ENCODE measurements around the gene VPS72.
"Not testable (repeated sequence)": the region's sequence is repeated elsewhere in the genome, so short reads cannot be mapped to it uniquely, and the experiment has no call there.

VPS72 gene

DNA sequence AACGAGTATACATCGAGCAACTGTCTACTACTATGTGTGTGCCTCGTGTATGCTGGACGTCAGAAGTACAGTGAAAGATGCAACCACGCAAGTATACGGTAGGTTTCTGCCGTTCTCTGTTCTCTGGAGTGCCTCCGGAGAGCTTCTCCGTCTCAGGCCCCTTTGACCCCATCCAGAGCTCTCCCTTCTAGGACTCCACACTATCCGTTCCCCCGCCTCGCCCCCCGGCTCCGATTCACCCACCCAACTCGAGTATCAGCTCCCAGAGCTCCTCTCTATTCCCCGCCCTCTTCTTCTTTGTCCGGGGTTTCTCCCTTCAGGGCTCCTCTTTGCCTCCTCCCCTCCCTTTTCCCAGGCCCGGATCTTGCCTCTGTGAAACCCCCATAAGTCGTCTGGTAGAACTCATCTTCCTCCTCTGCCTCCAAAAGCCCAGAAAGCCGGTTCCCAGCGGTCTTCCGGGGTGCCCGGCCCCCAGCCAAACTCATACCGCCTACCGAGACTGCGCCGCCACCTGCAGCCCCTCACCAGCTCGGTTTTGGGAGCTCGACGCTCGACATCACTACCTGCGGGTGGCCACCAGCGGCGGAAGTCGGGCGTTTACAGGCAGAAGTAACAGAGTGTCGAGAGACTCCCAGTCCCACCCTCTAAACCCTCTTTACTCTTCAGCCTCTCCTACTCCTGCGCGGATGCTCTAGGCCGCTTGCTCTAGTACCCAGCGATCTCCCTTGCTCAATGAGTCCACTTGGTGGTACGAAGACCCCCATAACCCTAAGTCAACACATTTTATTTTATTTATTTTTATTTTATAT is at the start of gene VPS72:
VPS72 (minus strand) TSS at position 561 of the 809 bp plus-strand sequence; CDS start at position 485, 76 bp downstream.
- DNase-seq = peak; percentile 91

- no peak for DNase-seq
Observed at GRCh38 chr1:151238467-151238739, 48.4 kb upstream of the VPS72 start.

- no peak for DNase-seq
Observed at GRCh38 chr1:151237678-151238466, 47.9 kb upstream of the VPS72 start.

DNA sequence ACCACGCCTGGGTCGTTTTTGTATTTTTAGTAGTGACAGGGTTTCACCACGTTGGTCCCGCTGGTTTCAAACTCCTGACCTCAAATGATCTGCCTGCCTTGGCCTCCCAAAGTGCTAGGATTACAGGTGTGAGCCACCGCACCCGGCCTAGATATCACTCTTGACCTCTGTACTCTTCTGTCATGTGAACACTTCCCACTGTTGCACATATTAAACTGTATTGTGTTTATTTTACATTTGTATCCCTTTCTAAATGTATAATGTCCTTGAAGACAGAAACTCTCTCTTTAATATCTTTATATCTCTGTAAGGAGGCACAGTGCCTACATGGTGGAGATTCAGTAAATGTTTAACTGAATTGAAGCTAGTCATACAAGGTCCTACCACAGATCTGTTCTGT is 45.2 kb upstream of the VPS72 start:
- no peak for DNase-seq

DNA sequence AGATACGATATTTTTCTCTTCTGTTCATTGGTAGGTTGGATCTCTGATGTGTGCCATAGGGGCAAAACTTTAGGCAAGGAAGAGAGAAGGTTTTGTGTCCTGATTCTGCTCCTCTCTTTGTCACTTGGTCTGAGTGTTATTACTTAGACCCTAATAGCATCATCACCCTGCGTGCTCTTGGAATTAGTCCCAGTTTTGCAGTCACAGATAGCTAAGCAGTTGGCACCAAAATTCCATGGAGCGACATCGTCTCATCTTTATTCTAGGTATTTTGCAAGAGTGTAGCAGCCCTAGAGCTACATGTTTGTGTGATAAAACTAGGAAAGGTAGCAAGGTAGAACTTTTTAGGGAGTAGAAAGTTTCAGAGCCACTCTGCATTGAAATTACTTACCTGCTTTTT is 32.1 kb upstream of the VPS72 start:
- DNase-seq = no peak

DNA sequence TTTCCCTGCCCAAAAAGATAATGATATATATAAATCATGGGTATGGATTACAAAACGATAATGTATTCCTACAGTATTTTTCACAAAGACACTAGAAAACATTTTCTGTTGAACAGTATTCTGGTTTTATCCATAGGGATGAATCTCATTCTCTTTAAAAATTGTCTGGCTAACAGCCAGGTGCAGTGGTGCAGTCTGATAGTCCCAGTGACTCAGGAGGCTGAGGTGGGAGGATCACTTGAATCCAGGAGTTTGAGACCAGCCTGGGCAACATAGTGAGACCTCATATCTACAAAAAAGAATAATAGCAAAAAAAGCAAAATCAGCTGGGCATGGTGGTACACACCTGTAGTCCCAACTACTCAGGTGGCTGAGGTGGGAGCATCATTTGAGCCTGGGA is 31.6 kb upstream of the VPS72 start:
- no peak for DNase-seq

GRCh38 chr1:151213560-151213959 is 23.6 kb upstream of the VPS72 start:
- no peak for DNase-seq

- DNase-seq = no peak
Observed at GRCh38 chr1:151211972-151212705, 22.1 kb upstream of the VPS72 start.

DNA sequence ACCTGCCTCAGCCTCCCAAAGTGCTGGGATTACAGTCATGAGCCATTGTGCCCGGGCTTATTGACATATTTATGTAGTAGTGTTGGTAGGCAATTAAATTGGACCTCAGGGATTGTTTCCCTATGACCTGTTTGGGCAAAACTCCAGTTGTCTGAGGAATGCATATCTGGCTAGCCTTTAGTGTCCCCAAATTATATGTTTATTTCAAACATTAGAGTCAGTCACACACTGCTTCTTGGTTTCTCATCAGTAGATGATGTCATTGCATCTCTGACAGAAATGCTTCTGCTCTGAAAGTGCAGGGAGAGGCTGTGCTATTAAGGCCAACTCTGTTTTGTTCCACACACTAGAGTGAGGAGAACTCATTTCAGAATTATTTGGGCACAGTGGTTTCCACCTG is 20.8 kb upstream of the VPS72 start:
- no peak for DNase-seq

- not testable (repeated sequence) for DNase-seq
Observed at GRCh38 chr1:151205381-151205965, 15.5 kb upstream of the VPS72 start.

DNA sequence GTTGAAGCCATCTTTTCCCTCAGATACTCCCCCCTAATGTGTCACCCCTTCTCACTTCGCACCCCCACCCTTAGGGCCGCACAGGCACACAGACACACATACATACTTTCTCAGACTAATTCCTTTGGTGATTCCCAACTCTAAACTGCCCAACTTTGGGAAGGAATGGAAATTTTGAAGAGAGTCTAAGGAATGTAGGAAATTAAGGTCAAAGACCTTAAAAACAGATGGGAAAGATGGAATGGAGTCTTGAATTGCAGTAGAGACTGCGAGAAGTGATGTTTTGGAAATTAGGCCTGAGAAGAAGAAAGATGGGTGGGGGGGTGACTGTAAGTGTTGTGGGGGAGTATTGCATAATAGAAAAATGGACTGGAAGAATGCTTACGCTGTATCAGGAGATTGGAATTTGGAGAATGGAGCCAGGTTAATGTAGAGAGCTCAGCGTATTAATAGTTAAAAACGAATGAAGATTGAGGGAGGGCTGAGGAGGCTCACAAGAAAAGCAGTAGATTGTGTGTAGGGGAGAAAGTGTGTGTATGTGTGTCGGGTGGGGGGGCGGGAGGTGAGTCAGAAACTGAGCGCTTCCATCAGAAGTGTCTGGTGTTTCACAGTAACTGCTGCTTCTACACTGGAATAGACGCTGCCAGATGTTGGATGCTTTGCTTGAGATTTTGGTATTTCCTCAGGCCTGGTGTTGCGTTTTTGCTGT is 10.0 kb upstream of the VPS72 start:
- DNase-seq = no peak

GRCh38 chr1:151198254-151199127 is 8.5 kb upstream of the VPS72 start, which contains the start of gene PIP5K1A:
PIP5K1A (plus strand) TSS chr1:151198552; CDS start chr1:151198997, 445 bp downstream.
- DNase-seq = peak; percentile 99

DNA sequence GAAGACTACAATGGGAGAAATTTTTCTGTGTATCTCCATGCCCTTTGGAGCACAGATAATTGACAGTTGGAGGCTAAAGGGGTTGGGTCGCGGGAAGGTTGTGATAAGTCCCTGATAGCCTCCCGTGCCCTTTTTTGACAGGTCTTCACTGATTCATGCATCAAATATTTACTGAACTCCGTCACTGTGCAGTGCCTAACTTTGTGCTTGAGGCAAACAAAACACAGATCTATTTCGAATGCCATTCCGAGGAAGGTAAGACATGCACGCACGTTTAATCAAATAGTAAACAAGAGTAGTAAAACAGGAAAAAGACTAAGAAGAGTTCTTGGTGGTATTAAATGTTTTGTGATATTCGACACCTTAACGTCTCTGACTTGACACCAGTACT is 7.9 kb upstream of the VPS72 start:
- DNase-seq = no peak

DNA sequence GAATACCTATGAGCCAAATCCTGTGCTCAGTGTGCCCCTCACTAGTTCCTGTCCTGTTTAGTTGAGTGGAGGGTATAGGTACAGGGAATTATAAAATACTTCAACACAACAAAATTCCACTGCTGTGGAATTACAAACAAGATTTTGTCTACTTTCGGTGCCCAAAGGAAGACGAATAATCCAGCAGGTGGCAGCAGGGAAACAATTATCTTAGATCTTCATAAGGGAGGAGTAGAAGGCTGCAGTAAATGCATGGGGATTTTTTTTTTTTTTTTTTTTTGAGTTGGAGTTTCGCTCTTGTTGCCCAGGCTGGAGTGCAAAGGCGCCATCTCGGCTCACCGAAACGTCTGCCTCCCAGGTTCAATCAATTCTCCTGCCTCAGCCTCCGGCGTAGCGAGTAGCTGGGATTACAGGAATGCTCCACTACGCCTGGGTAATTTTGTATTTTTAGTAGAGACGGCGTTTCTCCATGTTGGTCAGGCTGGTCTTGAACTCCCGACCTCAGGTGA is 6.3 kb upstream of the VPS72 start:
- DNase-seq = peak; percentile 56

- DNase-seq = not testable (repeated sequence)
Observed at GRCh38 chr1:151194894-151195594, 5.0 kb upstream of the VPS72 start.

- DNase-seq = no peak
Observed at GRCh38 chr1:151193856-151194255, 3.9 kb upstream of the VPS72 start.

DNA sequence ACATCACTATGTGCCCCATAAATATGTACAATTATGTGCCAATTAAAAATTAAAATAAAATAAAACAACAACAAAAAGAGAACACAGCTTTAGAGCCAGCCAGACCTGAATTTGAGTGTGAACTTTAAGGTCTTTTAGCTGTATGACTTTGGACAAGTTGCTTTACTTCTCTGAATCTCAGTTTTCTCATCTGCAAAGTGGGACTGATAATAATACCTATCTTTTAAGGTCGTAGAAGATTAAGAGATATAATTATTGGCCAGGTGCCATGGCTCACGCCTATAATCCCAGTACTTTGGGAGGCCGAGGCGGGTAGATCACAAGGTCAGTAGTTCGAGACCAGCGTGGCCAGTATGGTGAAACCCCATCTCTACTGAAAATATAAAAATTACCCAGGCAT is 3.3 kb upstream of the VPS72 start:
- no peak for DNase-seq

- no peak for DNase-seq
Observed at GRCh38 chr1:151192047-151192446, 2.0 kb upstream of the VPS72 start.

GRCh38 chr1:151188667-151189066 is 1.3 kb downstream of the VPS72 start:
- DNase-seq = not testable (repeated sequence)

DNA sequence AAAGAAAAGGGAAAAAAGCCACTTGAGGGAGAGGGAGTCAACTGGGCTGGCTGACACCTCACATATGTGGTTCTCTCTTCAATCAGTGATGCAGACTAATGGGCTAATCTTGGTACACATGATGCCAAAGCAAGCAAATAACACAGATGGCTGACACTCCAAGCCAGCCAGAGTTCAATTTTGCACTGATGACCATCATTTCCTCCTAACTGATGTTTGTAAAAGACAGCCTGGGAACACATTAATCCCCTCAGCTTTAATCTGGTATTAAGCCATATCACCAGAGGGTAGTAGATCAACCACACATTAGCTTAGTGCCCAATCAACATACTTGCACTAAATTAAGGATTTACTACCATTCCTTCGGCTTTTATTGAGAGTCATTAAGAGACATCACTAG is 2.8 kb downstream of the VPS72 start:
- peak; percentile 39 for DNase-seq

DNA sequence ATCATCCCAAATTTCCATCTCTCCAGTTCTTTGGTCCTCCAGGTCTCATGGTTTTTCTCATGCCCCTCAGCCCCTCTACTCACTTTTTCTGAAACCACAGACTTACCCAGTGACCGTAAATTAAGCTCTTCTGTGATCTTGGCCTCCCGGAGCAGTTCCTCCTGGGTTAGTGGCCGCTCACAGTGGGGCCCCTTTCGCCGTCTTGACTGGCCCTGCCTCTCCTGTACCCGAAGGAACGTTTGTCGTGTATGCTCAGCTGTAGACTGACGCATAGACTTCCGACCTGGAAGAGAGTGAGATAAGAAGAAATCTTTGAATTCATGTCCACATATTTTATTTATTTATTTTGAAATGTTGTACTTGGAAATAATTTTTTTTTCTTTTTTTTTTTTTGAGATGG is 5.8 kb downstream of the VPS72 start:
- no peak for DNase-seq
